ENCODE data around the gene RBM4.
"Not testable (repeated sequence)": the region's sequence is repeated elsewhere in the genome, so short reads cannot be mapped to it uniquely, and the experiment has no call there.

The RBM4 gene

GRCh38 chr11:66638177-66639065, at the start of gene RBM4:
TSS of gene RBM4 (plus strand) at chr11:66638703. CDS start at chr11:66639712, 1,009 bp downstream.
- DNase-seq, result peak; percentile 100

- DNase-seq, result not testable (repeated sequence)
Observed at GRCh38 chr11:66589315-66589714, 49.2 kb upstream of the RBM4 start.

GRCh38 chr11:66589996-66590675, 48.4 kb upstream of the RBM4 start:
- no peak for DNase-seq

GRCh38 chr11:66591175-66591574, 47.3 kb upstream of the RBM4 start:
- no peak for DNase-seq

GRCh38 chr11:66592457-66593302, 45.8 kb upstream of the RBM4 start, which contains the start of the genes CCDC87 and CCS:
TSS of gene CCDC87 (minus strand) at chr11:66593063. CDS start at chr11:66593015, 48 bp downstream.
TSS of gene CCS (plus strand) at chr11:66593185. CDS start at chr11:66593262, 77 bp downstream.
- DNase-seq, result peak; percentile 84

GRCh38 chr11:66593303-66593635, 45.2 kb upstream of the RBM4 start:
- no peak for DNase-seq

- DNase-seq, result no peak
Observed at GRCh38 chr11:66593650-66594049, 44.9 kb upstream of the RBM4 start.

GRCh38 chr11:66595245-66595904, 43.1 kb upstream of the RBM4 start:
- no peak for DNase-seq

GRCh38 chr11:66598993-66599392, 39.5 kb upstream of the RBM4 start:
- DNase-seq, result no peak

- DNase-seq, result no peak
Observed at GRCh38 chr11:66600219-66600618, 38.3 kb upstream of the RBM4 start.

GRCh38 chr11:66600631-66601233, 37.8 kb upstream of the RBM4 start:
- DNase-seq, result no peak

GRCh38 chr11:66603072-66603471, 35.4 kb upstream of the RBM4 start:
- DNase-seq, result no peak

GRCh38 chr11:66604155-66604554, 34.3 kb upstream of the RBM4 start:
- DNase-seq, result no peak

- not testable (repeated sequence) for DNase-seq
Observed at GRCh38 chr11:66606608-66607007, 31.9 kb upstream of the RBM4 start.

- no peak for DNase-seq
Observed at GRCh38 chr11:66607126-66607834, 31.2 kb upstream of the RBM4 start.

- no peak for DNase-seq
Observed at GRCh38 chr11:66609721-66610617, 28.5 kb upstream of the RBM4 start.

GRCh38 chr11:66612458-66612857, 26.0 kb upstream of the RBM4 start:
- no peak for DNase-seq

- no peak for DNase-seq
Observed at GRCh38 chr11:66614073-66614472, 24.4 kb upstream of the RBM4 start.

- peak; percentile 98 for DNase-seq
Observed at GRCh38 chr11:66616379-66617154, 21.9 kb upstream of the RBM4 start, which contains the start of gene RBM14. TSS of gene RBM14 (plus strand) at chr11:66616630. CDS start at chr11:66616721, 91 bp downstream.

All from DMS153 (cell line).